ENCODE measurements around the gene INPP5B.
"Not testable (repeated sequence)": the region's sequence is repeated elsewhere in the genome, so short reads cannot be mapped to it uniquely, and the experiment has no call there.

The INPP5B gene

DNA sequence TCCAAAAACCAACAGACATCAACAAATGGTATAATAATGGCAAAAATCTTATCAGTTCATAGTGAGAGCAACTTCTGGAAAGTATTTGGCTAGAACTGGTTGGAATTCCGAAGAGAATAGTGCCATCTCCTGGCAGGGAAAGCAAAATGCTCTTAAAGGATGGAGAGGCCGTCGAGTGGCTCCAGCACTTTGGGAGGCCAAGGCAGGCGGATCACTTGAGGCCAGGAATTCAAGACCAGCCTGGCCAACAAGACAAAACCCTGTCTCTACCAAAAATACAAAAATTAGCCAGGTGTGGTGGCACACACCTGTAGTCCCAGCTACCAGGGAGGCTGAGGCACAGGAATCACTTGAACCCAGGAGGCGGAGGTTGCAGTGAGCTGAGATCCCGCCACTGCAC, 28.2 kb upstream of the INPP5B start:
- TF ChIP-seq, protein P1, sequence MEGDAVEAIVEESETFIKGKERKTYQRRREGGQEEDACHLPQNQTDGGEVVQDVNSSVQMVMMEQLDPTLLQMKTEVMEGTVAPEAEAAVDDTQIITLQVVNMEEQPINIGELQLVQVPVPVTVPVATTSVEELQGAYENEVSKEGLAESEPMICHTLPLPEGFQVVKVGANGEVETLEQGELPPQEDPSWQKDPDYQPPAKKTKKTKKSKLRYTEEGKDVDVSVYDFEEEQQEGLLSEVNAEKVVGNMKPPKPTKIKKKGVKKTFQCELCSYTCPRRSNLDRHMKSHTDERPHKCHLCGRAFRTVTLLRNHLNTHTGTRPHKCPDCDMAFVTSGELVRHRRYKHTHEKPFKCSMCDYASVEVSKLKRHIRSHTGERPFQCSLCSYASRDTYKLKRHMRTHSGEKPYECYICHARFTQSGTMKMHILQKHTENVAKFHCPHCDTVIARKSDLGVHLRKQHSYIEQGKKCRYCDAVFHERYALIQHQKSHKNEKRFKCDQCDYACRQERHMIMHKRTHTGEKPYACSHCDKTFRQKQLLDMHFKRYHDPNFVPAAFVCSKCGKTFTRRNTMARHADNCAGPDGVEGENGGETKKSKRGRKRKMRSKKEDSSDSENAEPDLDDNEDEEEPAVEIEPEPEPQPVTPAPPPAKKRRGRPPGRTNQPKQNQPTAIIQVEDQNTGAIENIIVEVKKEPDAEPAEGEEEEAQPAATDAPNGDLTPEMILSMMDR (IDR thresholded peaks at IDR 0.05; ENCODE audit: low read depth, low read length): peak; percentile 45
- not testable (repeated sequence) for H3K4me3 ChIP-seq (ENCODE audit: low read depth, low read length)

DNA sequence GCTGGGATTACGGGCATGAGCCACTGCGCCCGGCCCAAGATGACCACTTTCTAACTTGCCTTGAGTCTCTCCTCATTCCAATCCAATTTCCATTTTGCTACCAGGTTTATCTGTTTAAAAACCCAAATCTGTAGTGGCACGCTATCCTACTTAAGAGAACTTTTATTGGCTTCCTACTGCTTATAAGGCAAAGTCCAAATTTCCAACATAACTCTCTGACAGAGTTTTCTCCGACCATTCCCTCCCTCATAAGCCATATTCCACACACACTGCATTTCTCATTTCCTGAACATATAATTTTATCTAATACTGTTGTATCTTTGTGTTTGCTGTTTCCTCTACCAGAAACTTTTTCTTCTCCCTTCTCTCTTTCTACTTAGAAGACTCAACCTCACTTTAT, 27.7 kb upstream of the INPP5B start:
- TF ChIP-seq, protein P1 (IDR thresholded peaks at IDR 0.05; ENCODE audit: low read depth, low read length): no peak
- H3K4me3 ChIP-seq (ENCODE audit: low read depth, low read length): no peak overlapping the region

DNA sequence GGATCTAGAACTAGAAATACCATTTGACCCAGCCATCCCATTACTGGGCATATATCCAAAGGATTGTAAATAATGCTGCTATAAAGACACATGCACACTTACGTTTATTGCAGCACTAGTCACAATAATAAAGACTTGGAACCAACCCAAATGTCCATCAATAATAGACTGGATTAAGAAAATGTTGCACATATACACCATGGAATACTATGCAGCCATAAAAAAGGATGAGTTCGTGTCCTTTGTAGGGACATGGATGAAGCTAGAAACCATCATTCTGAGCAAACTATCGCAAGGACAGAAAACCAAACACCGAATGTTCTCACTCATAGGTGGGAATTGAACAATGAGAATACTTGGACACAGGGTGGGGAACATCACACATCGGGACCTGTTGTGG, 26.8 kb upstream of the INPP5B start:
- not testable (repeated sequence) for H3K4me3 ChIP-seq (ENCODE audit: low read depth, low read length)

DNA sequence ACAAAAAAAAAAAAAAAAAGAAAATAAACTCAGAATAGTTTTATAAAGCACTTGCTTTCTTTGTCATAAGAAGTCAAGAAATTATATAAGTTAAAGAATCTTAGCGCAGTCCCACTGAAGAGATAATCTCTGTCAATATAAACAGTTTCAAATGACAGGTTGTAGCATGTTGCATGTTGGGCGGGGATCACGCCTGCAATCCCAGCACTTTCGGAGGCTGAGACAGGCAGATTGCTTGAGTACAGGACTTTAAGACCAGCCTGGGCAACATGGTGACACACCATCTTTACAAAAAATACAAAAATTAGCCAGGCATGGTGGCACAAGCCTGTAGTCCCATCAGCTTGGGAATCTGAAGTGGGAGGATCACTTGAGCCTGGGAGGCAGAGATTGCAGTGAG, 18.4 kb upstream of the INPP5B start:
- TF ChIP-seq, protein P1 (IDR thresholded peaks at IDR 0.05; ENCODE audit: low read depth, low read length): no peak
- no peak overlapping the region for H3K4me3 ChIP-seq (ENCODE audit: low read depth, low read length)

GRCh38 chr1:37964106-37964505, 17.3 kb upstream of the INPP5B start:
- H3K4me3 ChIP-seq (ENCODE audit: low read depth, low read length): not testable (repeated sequence)

- TF ChIP-seq, protein P1 (IDR thresholded peaks at IDR 0.05; ENCODE audit: low read depth, low read length): no peak
- no peak overlapping the region for H3K4me3 ChIP-seq (ENCODE audit: low read depth, low read length)
Observed at GRCh38 chr1:37958690-37959089, 11.8 kb upstream of the INPP5B start.

GRCh38 chr1:37955685-37956084, 8.8 kb upstream of the INPP5B start:
- no peak overlapping the region for H3K4me3 ChIP-seq (ENCODE audit: low read depth, low read length)
- TF ChIP-seq, protein P1 (IDR thresholded peaks at IDR 0.05; ENCODE audit: low read depth, low read length): no peak

DNA sequence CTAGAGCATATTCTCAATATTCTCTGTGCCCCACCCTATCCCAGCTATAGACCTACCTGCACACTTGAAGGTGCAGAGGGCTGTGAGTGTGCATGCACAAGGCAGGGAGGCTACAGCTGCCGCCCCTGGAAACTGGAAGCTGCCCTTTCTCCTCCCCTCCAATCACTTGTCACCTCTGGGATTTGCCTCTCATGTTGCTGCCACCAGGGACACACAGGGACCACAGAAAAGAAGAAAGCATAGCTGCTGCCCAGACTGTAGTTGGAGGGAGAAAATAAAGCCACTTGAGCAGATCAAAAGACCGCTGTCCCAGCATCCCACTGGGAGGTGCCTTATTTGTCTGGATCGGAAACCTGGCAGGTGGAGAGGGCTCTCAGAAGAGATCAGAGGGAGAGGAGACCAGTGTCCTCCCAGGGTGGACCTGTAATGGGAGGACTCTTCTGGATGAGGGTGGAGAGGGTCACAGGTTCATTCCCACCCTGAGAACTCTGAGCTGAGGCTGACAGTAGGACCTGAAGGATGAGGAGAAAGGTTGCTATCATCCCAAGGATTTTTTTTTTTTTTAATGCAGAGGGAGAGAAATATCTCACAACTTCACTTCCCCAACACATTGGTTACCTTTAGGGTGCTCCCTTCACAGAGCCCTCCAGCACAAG, 7.6 kb upstream of the INPP5B start:
- TF ChIP-seq, protein P1 (IDR thresholded peaks at IDR 0.05; ENCODE audit: low read depth, low read length): no peak
- H3K4me3 ChIP-seq (ENCODE audit: low read depth, low read length): no peak overlapping the region

Measured in WI38 (cell line).